ENCODE results near the gene STARD7.
A peak's percentile ranks its signal among the peaks of the same experiment; 100 is the strongest.
"Not testable (repeated sequence)": the region's sequence is repeated elsewhere in the genome, so short reads cannot be mapped to it uniquely, and the experiment has no call there.

Gene STARD7

GRCh38 chr2:96233880-96234316, 25.3 kb upstream of the STARD7 start:
- no peak for DNase-seq

GRCh38 chr2:96233436-96233835, 24.8 kb upstream of the STARD7 start:
- no peak for DNase-seq

- no peak for DNase-seq
Measured at GRCh38 chr2:96231316-96231715, 22.7 kb upstream of the STARD7 start.

- DNase-seq = no peak
Measured at GRCh38 chr2:96225016-96225533, 16.4 kb upstream of the STARD7 start.

- DNase-seq = not testable (repeated sequence)
Measured at GRCh38 chr2:96221106-96221505, 12.5 kb upstream of the STARD7 start.

GRCh38 chr2:96219959-96220358, 11.3 kb upstream of the STARD7 start:
- not testable (repeated sequence) for DNase-seq

- no peak for DNase-seq
Measured at GRCh38 chr2:96218508-96219131, 10.0 kb upstream of the STARD7 start.

- DNase-seq = no peak
Measured at GRCh38 chr2:96214554-96214953, 5.9 kb upstream of the STARD7 start.

- no peak for DNase-seq
Measured at GRCh38 chr2:96213379-96213778, 4.8 kb upstream of the STARD7 start.

- no peak for DNase-seq
Measured at GRCh38 chr2:96212339-96212738, 3.7 kb upstream of the STARD7 start.

GRCh38 chr2:96209729-96210085, 1.1 kb upstream of the STARD7 start:
- no peak for DNase-seq

- no peak for DNase-seq
Measured at GRCh38 chr2:96209011-96209728, 543 bp upstream of the STARD7 start.

GRCh38 chr2:96207774-96208142, 869 bp downstream of the STARD7 start:
- no peak for DNase-seq

GRCh38 chr2:96207073-96207773, 1.4 kb downstream of the STARD7 start:
- no peak for DNase-seq

GRCh38 chr2:96205888-96206287, 2.7 kb downstream of the STARD7 start:
- no peak for DNase-seq

- peak; percentile 49 for DNase-seq
Measured at GRCh38 chr2:96204836-96205624, 3.6 kb downstream of the STARD7 start.

- DNase-seq = no peak
Measured at GRCh38 chr2:96203130-96204028, 5.2 kb downstream of the STARD7 start.

GRCh38 chr2:96202152-96202854, 6.3 kb downstream of the STARD7 start:
- DNase-seq = no peak

- DNase-seq = no peak
Measured at GRCh38 chr2:96201338-96201737, 7.3 kb downstream of the STARD7 start.

- DNase-seq = no peak
Measured at GRCh38 chr2:96198921-96199320, 9.7 kb downstream of the STARD7 start.

- no peak for DNase-seq
Measured at GRCh38 chr2:96197546-96198255, 10.9 kb downstream of the STARD7 start.

Data from DMS79 (cell line).